Fibroblast of skin of abdomen (primary cell): ENCODE results near the gene BCAS1.

Source experiments
- DNase-seq: peaks from one replicate; pipeline ENCODE4 v3.0.0-alpha.2; 2013

The BCAS1 gene

GRCh38 chr20:53921443-53921973, 148.9 kb downstream of the BCAS1 start:
- DNase-seq, result no peak

GRCh38 chr20:53920647-53921245, 149.6 kb downstream of the BCAS1 start:
- no peak for DNase-seq

GRCh38 chr20:53919886-53920285, 150.5 kb downstream of the BCAS1 start:
- DNase-seq, result no peak

GRCh38 chr20:53918949-53919361, 151.4 kb downstream of the BCAS1 start:
- DNase-seq, result no peak

- DNase-seq, result peak; percentile 80
Observed at GRCh38 chr20:53918020-53918311, 152.4 kb downstream of the BCAS1 start.

- DNase-seq, result peak; percentile 88
Observed at GRCh38 chr20:53917145-53918019, 153.0 kb downstream of the BCAS1 start.

GRCh38 chr20:53916173-53916512, 154.3 kb downstream of the BCAS1 start:
- no peak for DNase-seq

GRCh38 chr20:53915446-53916172, 154.8 kb downstream of the BCAS1 start:
- peak; percentile 88 for DNase-seq

- no peak for DNase-seq
Observed at GRCh38 chr20:53914781-53915445, 155.5 kb downstream of the BCAS1 start.

- DNase-seq, result peak; percentile 77
Observed at GRCh38 chr20:53914091-53914780, 156.2 kb downstream of the BCAS1 start.

GRCh38 chr20:53911301-53911700, 159.1 kb downstream of the BCAS1 start:
- DNase-seq, result no peak

- no peak for DNase-seq
Observed at GRCh38 chr20:53910351-53911002, 159.9 kb downstream of the BCAS1 start.

- DNase-seq, result no peak
Observed at GRCh38 chr20:53907968-53908751, 162.2 kb downstream of the BCAS1 start.

GRCh38 chr20:53905820-53906191, 164.6 kb downstream of the BCAS1 start:
- DNase-seq, result no peak

GRCh38 chr20:53905019-53905819, 165.2 kb downstream of the BCAS1 start:
- no peak for DNase-seq

- DNase-seq, result no peak
Observed at GRCh38 chr20:53904261-53904660, 166.1 kb downstream of the BCAS1 start.

GRCh38 chr20:53903652-53903987, 166.8 kb downstream of the BCAS1 start:
- DNase-seq, result no peak

GRCh38 chr20:53902968-53903651, 167.3 kb downstream of the BCAS1 start:
- no peak for DNase-seq

GRCh38 chr20:53901497-53902096, 168.8 kb downstream of the BCAS1 start:
- DNase-seq, result no peak
